GM12891 (cell line): Measurements from ENCODE around the gene LRP1B.
"Not testable (repeated sequence)": the region's sequence is repeated elsewhere in the genome, so short reads cannot be mapped to it uniquely, and the experiment has no call there.

Experiments
- DNase-seq: peaks from one replicate; pipeline ENCODE4 v3.0.0; 2011; ENCODE audit warnings: low spot score; ENCODE audit not compliant: insufficient read length
- FAIRE-seq: peaks from 2 replicates; lab custom pipeline; 2011; peaks lifted over from hg19 to GRCh38; lab: Jason Lieb, UNC
- PAX5 ChIP-seq: IDR thresholded peaks from 2 replicates; pipeline ENCODE4 v1.6.1; 2011; ENCODE audit warnings: low read length, moderate library complexity, mild to moderate bottlenecking; ENCODE audit not compliant: insufficient read depth, severe bottlenecking
- POLR2A ChIP-seq: IDR thresholded peaks from 2 replicates; pipeline ENCODE4 v1.6.1; 2011; ENCODE audit warnings: low read depth, low read length, control low read depth
- POLR2AphosphoS5 ChIP-seq: IDR thresholded peaks from 2 replicates; pipeline ENCODE4 v1.6.1; 2011; ENCODE audit warnings: low read depth, low read length, control low read depth
- POU2F2 ChIP-seq: IDR thresholded peaks from 2 replicates; pipeline ENCODE4 v1.6.1; 2011; ENCODE audit warnings: low read depth, mild to moderate bottlenecking, control low read depth, low read length, moderate library complexity
- SPI1 ChIP-seq: IDR thresholded peaks from 2 replicates; pipeline ENCODE4 v1.6.1; 2011; ENCODE audit warnings: low read depth, low read length, control low read depth
- TAF1 ChIP-seq: IDR thresholded peaks from 2 replicates; pipeline ENCODE4 v1.6.1; 2011; ENCODE audit warnings: low read depth, low read length, control low read depth

Gene LRP1B

DNA sequence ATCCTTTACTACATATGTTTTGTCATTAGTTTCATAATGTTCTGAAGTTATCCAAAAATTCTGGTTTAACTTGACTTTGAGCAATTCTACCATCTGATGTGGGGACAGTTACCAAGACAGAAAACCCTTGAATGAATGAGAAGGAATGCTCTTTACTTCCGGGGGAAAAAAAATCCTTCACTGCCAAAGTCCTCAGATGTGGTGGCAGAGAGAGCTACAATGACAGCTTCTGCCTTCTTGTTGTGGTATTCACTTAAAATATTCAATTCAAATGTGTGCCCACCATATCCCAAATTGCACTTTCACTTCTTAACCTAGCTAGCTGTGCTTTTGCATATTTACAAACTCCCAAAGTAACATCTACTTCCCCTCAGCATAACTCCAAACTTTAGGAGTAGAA, 1818.9 kb downstream of the LRP1B start:
- DNase-seq (no peak), FAIRE-seq (no peak)
- no peak for TF ChIP-seq POU2F2
- TF ChIP-seq SPI1, result no peak
- TF ChIP-seq TAF1, result no peak
- no peak for TF ChIP-seq PAX5
- TF ChIP-seq POLR2AphosphoS5, result no peak
- TF ChIP-seq POLR2A, result no peak

DNA sequence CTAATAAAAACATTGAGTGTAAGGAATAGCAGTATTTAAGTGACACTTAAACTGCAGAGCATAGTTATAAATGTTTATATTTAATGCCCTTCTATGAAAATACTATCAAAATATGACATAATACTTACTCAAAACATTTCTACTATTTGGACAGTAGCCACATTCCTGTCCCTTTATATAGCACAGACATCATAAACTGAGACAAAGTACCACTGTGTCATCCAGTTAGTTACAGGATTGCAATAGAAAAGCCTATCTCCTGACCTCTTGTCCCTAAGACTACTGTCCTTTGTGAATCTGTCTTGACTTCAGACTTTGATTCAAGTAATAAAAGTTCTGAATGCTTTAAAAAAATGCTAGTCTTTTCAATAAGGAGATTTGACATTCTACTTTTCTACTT, 1822.1 kb downstream of the LRP1B start:
- DNase-seq, result no peak
- no peak for TF ChIP-seq POLR2A
- TF ChIP-seq TAF1, result no peak
- no peak for TF ChIP-seq SPI1
- no peak for TF ChIP-seq PAX5
- no peak for FAIRE-seq

DNA sequence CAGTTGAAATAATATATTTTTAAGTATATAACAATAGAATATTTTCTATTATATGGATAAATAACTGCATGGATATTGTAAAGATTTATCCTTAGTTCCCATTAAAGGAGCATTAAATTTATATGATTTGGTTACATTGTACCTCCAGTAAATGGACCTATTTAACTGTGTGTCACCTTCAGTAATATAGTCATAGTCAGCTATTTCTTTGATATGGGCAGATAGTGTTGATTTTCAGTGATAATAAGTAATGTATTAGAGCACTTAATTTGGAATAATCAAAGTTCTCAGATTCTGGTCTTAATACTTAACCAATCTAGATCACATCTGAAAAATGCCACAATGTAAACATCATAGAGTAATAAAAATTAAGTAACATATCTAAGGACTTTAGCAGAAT, 1823.3 kb downstream of the LRP1B start:
- TF ChIP-seq POLR2A, result no peak
- TF ChIP-seq PAX5, result no peak
- no peak for TF ChIP-seq TAF1
- TF ChIP-seq POLR2AphosphoS5, result no peak
- TF ChIP-seq POU2F2, result no peak
- no peak for TF ChIP-seq SPI1
- DNase-seq (no peak), FAIRE-seq (no peak)

DNA sequence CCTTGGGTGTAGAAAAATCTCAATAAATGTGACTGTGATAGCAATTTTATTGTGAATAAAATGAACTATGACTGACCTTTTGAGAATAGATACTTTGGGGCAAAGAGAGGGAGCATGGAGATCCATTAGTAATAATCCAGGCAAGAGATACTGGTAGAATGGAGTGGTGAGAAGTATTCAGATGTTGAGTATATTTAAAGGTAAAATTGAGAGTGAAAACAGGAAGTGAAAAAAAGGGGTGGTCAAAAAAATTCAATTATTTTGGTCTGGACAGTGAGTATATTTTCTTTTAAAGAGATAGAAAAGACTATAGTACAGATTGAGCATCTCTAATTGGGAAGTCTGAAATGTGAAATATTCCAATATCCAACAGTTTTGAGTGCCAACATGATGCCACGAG, 1835.0 kb downstream of the LRP1B start:
- FAIRE-seq (no peak), DNase-seq (no peak)
- TF ChIP-seq TAF1 (no peak), SPI1 (peak; percentile 80)

DNA sequence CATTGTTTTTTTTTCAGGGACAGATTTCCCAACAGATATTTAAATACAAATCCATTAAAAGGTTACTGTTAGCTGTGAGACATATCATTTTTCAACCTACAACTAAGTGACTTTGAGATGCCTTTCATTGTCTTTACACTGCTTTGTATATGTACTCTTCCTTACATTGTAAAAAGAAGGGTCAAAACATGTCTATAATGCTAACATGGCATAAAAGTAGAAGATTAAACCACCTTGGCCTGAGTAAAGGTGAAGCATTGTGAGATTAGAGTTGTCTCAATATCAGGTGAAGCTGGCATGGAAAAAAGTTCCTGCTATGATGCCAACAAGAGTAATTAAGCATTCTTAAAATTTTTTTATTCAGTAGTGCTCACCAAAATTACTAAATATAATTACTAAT, 1842.1 kb downstream of the LRP1B start:
- TF ChIP-seq POLR2AphosphoS5 (no peak), POU2F2 (no peak)
- no peak for FAIRE-seq

GRCh38 chr2:140288213-140288612, 1842.6 kb downstream of the LRP1B start:
- DNase-seq, result no peak
- FAIRE-seq, result no peak
- TF ChIP-seq TAF1 (no peak), POU2F2 (no peak), POLR2AphosphoS5 (no peak), PAX5 (no peak), POLR2A (no peak), SPI1 (no peak)

More for the DNA sequence above, 1842.1 kb downstream of the LRP1B start:
- DNase-seq, result no peak

- FAIRE-seq (no peak), DNase-seq (no peak)
- TF ChIP-seq TAF1, result no peak
- no peak for TF ChIP-seq SPI1
- no peak for TF ChIP-seq PAX5
- TF ChIP-seq POLR2A, result no peak
- no peak for TF ChIP-seq POU2F2
- no peak for TF ChIP-seq POLR2AphosphoS5
These were observed 1844.4 kb downstream of the LRP1B start for GRCh38 chr2:140286377-140286776.

- FAIRE-seq, result not testable (repeated sequence)
These were observed 1853.5 kb downstream of the LRP1B start for GRCh38 chr2:140277344-140277743.

DNA sequence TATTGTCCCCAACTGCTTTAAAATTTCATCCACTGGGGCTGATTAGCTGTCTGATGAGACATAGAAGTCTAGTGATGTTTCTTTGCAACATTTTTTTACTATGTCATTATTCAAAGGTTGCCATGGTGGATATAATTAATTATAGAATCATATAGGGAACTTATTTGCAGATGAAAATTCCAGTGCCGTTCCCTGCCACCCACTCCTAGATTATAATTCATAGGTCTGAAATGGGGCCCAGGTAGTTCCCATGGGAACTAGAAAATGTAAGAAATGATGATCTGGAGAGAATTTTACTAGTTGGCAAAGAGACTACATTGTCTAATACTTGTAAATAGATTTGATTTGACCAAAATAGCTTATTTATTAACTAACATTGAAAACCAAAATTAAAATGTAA, 1854.2 kb downstream of the LRP1B start:
- DNase-seq (no peak), FAIRE-seq (no peak)
- no peak for TF ChIP-seq POLR2A
- no peak for TF ChIP-seq POLR2AphosphoS5
- no peak for TF ChIP-seq PAX5
- no peak for TF ChIP-seq TAF1
- TF ChIP-seq SPI1, result no peak
- TF ChIP-seq POU2F2, result no peak

More at GRCh38 chr2:140277344-140277743, 1853.5 kb downstream of the LRP1B start:
- not testable (repeated sequence) for DNase-seq

DNA sequence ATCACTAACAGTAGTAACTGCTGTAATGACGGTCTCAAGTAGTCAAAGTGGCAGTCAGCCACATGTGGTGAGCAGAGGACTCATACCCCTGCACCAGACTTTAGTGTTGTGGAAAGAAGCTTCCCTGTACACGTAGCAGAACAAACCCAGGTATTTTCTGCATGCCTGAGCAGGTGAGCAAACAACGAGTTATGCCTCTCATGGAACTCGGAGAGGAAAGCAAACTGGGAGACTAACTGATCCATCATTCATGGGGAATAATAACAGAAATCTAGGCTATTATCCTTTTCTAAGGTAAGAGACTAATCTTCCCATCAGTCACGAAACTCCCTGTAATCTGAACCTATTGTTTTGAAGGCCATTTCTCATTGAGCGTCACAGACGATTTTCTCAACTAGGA, 1855.4 kb downstream of the LRP1B start:
- FAIRE-seq, result no peak
- DNase-seq, result no peak
- TF ChIP-seq POLR2A (no peak), TAF1 (no peak), POU2F2 (no peak), SPI1 (no peak), PAX5 (no peak), POLR2AphosphoS5 (no peak)

GRCh38 chr2:140274891-140275290, 1855.9 kb downstream of the LRP1B start:
- no peak for DNase-seq
- no peak for FAIRE-seq
- TF ChIP-seq PAX5 (no peak), POLR2A (no peak), TAF1 (no peak), POU2F2 (no peak), POLR2AphosphoS5 (no peak), SPI1 (no peak)

GRCh38 chr2:140273958-140274357, 1856.9 kb downstream of the LRP1B start:
- TF ChIP-seq POLR2AphosphoS5 (no peak), POU2F2 (no peak), PAX5 (no peak), SPI1 (no peak), POLR2A (no peak), TAF1 (no peak)
- no peak for FAIRE-seq
- DNase-seq, result no peak
